ENCODE data around the gene LASP1NB.
"Not testable (repeated sequence)": the region's sequence is repeated elsewhere in the genome, so short reads cannot be mapped to it uniquely, and the experiment has no call there.

- TF ChIP-seq, protein P1, sequence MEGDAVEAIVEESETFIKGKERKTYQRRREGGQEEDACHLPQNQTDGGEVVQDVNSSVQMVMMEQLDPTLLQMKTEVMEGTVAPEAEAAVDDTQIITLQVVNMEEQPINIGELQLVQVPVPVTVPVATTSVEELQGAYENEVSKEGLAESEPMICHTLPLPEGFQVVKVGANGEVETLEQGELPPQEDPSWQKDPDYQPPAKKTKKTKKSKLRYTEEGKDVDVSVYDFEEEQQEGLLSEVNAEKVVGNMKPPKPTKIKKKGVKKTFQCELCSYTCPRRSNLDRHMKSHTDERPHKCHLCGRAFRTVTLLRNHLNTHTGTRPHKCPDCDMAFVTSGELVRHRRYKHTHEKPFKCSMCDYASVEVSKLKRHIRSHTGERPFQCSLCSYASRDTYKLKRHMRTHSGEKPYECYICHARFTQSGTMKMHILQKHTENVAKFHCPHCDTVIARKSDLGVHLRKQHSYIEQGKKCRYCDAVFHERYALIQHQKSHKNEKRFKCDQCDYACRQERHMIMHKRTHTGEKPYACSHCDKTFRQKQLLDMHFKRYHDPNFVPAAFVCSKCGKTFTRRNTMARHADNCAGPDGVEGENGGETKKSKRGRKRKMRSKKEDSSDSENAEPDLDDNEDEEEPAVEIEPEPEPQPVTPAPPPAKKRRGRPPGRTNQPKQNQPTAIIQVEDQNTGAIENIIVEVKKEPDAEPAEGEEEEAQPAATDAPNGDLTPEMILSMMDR (conservative IDR thresholded peaks at IDR 0.05; ENCODE audit: low read length), result not testable (repeated sequence)
- not testable (repeated sequence) for TF ChIP-seq EZH2phosphoT487 (IDR thresholded peaks at IDR 0.05; ENCODE audit: borderline replicate concordance, low read depth, low read length)
Observed at GRCh38 chr17:38953800-38954199, 28.4 kb downstream of the LASP1NB start.
